Nasal cavity respiratory epithelium epithelial cell of viscerocranial mucosa (primary cell): ENCODE results near the gene ANO4. TPM values are rescaled to one million over a fixed set of nuclear protein-coding genes. Genes with fewer than 3 reads are reported as not detected.

ENCODE experiments used
- total RNA-seq: library from RNA; depleted of rRNA; stranded (reverse); fragments of >200 nt; gene quantifications from 2 replicates; pipeline ENCODE4 v1.2.3, GENCODE V29; 2014

ANO4 gene
- total RNA-seq, result 2.4 and 7.8 TPM in 2 replicates

GRCh38 chr12:100794441-100795173 lies at the start of gene ANO4:
Gene ANO4, plus strand, starts transcription at chr12:100794776. Its CDS starts 107,010 bp downstream, at chr12:100901786.

Other genes starting within 250 kb of the ANO4 start
- 0.43 and 2.1 TPM in 2 replicates for gene GAS2L3, start 221.1 kb upstream of the ANO4 start, total RNA-seq